HG02938 (cell line): Measurements from ENCODE around the gene NEK9.
"Not testable (repeated sequence)": the region's sequence is repeated elsewhere in the genome, so short reads cannot be mapped to it uniquely, and the experiment has no call there.

Experiments
- ATAC-seq: cut with Tn5 transposase; IDR thresholded peaks from one replicate; pipeline ENCODE4 v1.9.1; 2021; ENCODE audit warnings: mild to moderate bottlenecking, moderate library complexity; ENCODE audit not compliant: unreplicated experiment

NEK9 gene

DNA sequence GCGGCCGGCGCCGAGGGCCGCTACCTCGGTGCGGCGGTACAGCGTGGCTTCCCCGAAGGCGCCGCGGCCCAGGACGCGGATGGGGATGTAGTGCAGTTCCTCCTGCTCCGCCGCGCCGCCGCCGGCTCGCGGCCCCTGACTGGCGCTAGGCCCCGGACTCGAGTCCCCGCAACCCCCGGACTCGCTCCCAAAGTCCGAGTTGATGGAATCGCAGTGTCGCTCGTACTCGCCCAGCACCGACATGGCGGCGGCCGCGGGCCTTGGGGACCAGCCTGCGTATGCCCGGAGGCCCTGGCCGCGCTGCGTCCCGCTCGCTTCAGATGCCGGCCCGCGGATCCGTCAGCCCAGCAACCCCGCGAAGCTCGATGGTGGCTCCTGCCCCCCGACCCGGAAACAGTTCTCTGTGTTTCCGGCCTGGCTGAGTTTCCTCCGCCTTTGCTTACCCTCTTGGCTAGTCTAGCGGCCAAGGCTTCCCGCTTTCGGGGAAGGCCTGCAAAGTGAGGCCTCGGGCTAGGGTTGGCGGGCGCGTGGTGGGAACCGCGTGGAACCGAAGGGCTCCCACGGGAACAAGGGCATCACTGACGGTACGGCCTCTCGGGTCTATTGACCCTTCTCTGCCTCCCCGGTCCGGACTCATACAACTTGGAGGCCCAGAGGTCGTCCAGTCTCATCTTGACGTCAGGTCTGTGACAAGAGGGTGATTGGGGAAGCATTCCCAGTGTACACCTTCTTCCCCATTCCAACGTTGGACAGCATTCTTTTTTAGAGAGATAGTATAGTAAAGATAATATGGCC, at the start of gene NEK9:
TSS of gene NEK9 (minus strand) at position 370 of the 795 bp plus-strand sequence. CDS start at position 243, 127 bp downstream.
- ATAC-seq, result peak; percentile 73

GRCh38 chr14:75176142-75176820, 49.4 kb upstream of the NEK9 start, which contains the start of gene TMED10:
Gene TMED10 (minus strand): TSS chr14:75176612. CDS start chr14:75176579, 33 bp downstream.
- peak; percentile 76 for ATAC-seq

DNA sequence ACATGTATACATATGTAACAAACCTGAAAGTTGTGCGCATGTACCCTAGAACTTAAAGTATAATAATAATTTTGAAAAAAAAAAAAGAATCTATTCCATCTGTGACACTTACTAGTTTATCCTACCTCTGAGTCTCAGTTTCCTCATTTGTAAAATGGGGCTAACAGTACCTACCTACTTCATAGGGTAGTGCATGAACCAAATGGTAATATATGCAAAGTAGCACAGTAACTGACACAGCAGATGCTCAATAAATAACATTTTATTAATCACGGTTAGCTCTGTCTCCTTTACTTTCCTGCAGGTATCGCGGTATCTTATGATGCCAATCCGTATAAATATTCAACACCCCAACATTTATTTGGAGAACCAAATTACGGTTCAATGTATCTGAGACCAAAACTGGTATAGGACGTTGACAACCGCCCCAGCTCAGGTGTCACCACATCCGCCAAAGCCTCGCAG, 48.9 kb upstream of the NEK9 start:
- ATAC-seq, result peak; percentile 15

DNA sequence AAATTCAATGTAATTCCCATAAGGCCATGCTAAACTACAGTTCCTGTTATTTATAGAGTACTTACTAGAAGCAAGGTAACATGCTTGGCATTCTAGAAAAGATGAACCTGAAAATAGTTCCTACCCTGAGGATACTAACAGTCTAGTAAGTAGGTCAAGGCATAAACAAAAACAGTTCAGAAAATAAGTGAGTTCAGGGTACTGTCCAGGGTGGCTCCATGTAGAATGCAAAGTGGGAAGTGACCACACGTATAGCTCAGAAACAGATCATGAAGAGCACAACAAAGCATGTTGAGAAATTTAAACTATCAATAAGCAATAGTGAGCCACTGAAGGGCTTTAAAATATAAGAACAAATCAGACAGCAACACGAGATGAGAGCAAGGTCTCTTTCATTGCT, 47.2 kb upstream of the NEK9 start:
- ATAC-seq, result no peak

- no peak for ATAC-seq
These were observed 43.9 kb upstream of the NEK9 start for GRCh38 chr14:75170772-75171171.

DNA sequence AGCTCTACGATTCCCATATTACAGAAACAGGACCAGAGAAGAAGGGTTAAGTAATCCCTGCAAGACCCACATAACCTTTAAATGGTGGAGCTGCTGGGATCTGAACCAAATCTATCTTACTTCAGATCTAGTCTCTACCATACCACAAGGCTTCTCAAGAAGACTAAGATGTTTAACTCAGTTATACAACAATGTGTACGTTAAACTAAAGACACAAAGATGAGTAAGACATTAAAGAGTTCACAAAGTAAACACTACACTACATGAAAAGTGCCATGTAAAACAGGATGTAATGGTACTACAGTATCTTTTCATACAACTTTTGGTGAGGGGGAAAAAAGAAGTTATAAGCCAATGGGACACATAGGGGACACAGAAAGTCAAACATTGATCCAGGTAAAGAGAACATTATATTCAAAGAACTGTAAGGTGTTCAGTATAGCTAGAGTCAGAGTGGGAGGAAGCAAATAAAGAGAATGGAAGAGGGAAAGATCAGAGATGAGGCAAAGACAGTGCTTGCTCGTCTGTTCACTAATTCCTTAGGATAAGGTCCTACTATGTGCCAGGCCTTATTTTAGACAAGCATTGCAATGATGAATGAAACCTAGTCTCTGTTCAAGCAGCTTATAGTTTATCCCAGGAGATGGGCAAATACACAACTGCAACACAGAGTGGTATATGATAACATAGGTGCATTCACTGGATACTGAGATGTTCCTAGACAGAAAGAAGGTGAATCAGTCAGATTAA, 41.9 kb upstream of the NEK9 start:
- no peak for ATAC-seq

GRCh38 chr14:75167325-75167724, 40.5 kb upstream of the NEK9 start:
- ATAC-seq, result no peak

- ATAC-seq, result no peak
These were observed 38.9 kb upstream of the NEK9 start for GRCh38 chr14:75165586-75166391.

DNA sequence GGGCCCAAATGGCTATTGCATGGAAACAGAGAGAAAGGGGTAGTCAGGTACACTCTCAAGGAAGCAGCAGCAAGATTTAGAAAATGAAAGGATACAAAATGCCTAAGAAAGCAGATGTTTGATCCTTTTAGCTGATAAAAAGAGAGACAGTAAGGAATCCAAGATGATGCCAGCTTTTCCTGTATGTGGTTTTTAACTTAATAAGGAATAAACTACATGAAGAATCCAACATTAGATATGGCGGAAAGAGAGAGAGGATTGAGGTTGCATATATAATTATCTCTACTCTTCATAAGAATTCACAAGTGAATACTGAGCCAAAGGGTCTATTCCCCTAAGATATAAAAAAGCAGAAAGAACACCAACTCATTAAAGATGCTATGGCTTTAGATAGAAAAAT, 38.0 kb upstream of the NEK9 start:
- ATAC-seq, result no peak

- no peak for ATAC-seq
These were observed 36.8 kb upstream of the NEK9 start for GRCh38 chr14:75163677-75164076.

DNA sequence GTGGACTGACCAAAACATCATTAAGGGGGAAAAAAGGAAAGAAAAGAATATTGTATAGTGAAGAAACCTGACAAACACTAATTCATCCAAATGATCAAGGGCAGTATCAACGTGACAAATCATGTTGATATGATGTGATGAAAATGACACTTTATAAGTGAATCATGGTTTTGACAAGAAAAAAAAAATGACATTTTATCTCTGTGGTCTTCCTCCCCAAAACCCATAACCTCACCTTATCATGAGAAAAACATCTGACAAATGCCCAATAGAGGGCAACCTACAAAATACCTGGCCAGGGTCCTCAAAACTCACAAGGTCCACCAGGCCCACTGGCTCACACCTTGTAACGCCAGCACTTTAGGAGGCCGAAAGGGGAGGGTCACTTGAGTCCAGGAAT, 35.8 kb upstream of the NEK9 start:
- no peak for ATAC-seq

- ATAC-seq, result peak; percentile 56
These were observed 32.2 kb upstream of the NEK9 start for GRCh38 chr14:75158843-75159614.

GRCh38 chr14:75156901-75157300, 30.1 kb upstream of the NEK9 start:
- no peak for ATAC-seq

- ATAC-seq, result no peak
These were observed 29.3 kb upstream of the NEK9 start for GRCh38 chr14:75156111-75156510.

DNA sequence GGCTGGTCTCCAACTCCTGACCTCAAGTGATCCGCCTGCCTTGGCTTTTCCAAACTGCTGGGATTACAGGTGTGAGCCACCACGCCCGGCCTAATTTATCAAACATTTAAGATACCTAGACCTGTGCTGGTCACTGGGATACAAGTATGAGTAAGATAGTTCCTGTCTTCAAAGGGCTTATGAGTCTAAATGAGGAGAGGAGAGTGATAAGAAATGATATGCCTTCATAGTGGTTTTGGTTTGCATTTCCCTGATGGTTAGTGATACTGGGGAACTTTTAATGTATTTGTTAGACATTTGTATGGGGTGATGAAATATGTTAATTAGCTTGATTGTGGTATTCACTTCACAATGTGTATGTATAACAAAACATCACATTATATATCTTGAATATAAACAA, 28.3 kb upstream of the NEK9 start:
- no peak for ATAC-seq

DNA sequence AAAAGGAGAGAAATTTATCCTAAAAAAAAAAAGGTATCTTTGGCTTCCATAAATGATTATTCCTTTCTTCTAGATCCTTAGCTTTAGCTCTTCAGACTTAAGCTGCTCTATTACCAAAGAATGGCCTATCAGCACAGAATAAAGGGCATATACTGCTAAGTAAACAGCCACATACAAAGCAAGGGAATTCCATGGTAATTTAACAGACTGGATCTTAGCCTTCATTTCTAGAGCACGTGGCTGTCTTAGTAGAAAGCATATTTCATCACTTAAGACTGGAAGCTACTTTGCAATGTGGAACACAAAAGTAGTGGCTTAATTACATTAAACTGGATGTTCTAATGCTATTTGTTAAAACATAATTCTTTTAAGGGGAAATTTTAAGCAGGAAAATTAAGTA, 26.4 kb upstream of the NEK9 start:
- ATAC-seq, result no peak

GRCh38 chr14:75151851-75152250, 25.0 kb upstream of the NEK9 start:
- ATAC-seq, result no peak

DNA sequence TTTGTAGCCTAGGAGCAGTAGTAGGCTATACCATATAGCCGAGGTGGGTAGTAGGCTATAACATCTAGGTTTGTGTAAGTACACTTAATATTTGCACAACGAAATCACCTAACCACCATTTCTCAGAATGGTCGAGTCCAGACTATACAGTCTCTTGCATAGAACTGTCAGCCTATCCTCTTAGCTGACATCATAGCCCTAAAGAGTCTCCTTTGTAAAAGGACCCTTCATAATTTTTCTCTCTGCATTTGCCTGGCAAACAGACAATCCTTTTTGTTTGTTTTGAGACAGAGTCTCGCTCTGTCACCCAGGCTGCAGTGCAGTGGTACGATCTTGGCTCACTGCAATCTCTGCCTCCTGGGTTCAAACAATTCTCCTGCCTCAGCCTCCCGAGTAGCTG, 23.8 kb upstream of the NEK9 start:
- ATAC-seq, result not testable (repeated sequence)

- ATAC-seq, result no peak
These were observed 23.3 kb upstream of the NEK9 start for GRCh38 chr14:75150150-75150549.
